Measurements from ENCODE around the gene GOLGA3. TPM values are rescaled to one million over a fixed set of nuclear protein-coding genes. Genes with fewer than 3 reads are reported as not detected.

Gene GOLGA3
- total and polyA plus RNA-seq, 9 of the 15 experiments (the other 6 are each of a cell fraction or from before 2014, with no cell fraction given) = 1.9 to 48.1 (median 18.4) TPM

DNA sequence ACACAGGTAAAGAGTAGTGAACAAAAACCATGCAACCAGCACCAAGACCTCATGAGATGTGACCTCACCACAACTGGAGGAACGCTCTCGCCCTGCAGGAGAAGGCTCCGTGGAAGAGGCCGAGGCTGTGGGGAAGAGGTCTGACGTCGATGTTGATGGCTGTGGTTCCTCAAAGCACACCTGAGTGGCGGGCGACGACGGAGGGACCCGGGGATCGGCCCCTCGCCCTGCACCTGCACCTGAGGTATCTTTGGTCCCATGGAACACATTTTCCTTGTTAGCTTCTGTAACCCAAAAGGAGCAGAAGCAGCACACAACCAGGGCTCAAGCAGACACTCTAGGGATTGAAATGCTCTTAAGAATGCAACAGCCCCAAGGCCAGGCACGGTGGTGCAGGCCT, 40.9 kb upstream of the GOLGA3 start:
- TF ChIP-seq, protein P1, sequence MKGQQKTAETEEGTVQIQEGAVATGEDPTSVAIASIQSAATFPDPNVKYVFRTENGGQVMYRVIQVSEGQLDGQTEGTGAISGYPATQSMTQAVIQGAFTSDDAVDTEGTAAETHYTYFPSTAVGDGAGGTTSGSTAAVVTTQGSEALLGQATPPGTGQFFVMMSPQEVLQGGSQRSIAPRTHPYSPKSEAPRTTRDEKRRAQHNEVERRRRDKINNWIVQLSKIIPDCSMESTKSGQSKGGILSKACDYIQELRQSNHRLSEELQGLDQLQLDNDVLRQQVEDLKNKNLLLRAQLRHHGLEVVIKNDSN (CRISPR knock-in tag; IDR thresholded peaks at IDR 0.05) = no peak
- TF ChIP-seq ARNT (IDR thresholded peaks at IDR 0.05) (no peak), USF2 (CRISPR knock-in tag; IDR thresholded peaks at IDR 0.05) (no peak), ZNF75A (CRISPR knock-in tag; IDR thresholded peaks at IDR 0.05) (no peak), ZMIZ1 (IDR thresholded peaks at IDR 0.05; ENCODE audit: low read depth in 2 of 2, low read length in 2 of 2) (no peak), ZNF232 (CRISPR knock-in tag; IDR thresholded peaks at IDR 0.05) (no peak)
- TF ChIP-seq, protein P2, sequence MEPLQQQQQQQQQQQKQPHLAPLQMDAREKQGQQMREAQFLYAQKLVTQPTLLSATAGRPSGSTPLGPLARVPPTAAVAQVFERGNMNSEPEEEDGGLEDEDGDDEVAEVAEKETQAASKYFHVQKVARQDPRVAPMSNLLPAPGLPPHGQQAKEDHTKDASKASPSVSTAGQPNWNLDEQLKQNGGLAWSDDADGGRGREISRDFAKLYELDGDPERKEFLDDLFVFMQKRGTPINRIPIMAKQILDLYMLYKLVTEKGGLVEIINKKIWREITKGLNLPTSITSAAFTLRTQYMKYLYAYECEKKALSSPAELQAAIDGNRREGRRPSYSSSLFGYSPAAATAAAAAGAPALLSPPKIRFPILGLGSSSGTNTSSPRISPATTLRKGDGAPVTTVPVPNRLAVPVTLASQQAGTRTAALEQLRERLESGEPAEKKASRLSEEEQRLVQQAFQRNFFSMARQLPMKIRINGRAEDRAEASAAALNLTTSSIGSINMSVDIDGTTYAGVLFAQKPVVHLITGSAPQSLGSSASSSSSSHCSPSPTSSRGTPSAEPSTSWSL (CRISPR knock-in tag; IDR thresholded peaks at IDR 0.05; ENCODE audit: borderline replicate concordance) = no peak
- H3K4me1 ChIP-seq (replicated peaks in 1 of 2; ENCODE audit: control insufficient read depth in 2 of 2, insufficient read depth in 2 of 2, low read length in 2 of 2) = no peaks in the 10 kb centered on the region
- H3K9ac ChIP-seq (ENCODE audit: insufficient read depth in 1 of 2, low read depth in 2 of 2, low read length in 2 of 2) = no peak overlapping the region
- no peak overlapping the region for H3K4me2 ChIP-seq (ENCODE audit: insufficient read depth, low read length)
- DNase-seq (ENCODE audit: extremely low read depth in 1 of 4, low spot score in 3 of 4) (no peak), FAIRE-seq (no peak), ATAC-seq (no peak)
- POLR2A ChIA-PET = interaction anchor here (0.7 kb wide), 1 partner anchor 31 kb away, joined by 5 read pairs; no protein-coding TSS in a partner anchor
- H3K9me3 ChIP-seq (replicated peaks; ENCODE audit: control insufficient read depth, insufficient read depth, low read depth, low read length) = no peaks in the 10 kb centered on the region; the same call in 1 of the 2 replicates
- H3K79me2 ChIP-seq (ENCODE audit: control insufficient read depth, insufficient read depth, low read length) = no peaks in the 10 kb centered on the region
- no peaks in the 10 kb centered on the region for H4K20me1 ChIP-seq (replicated peaks; ENCODE audit: control insufficient read depth, insufficient read depth, low read length)
- in situ Hi-C loops (cut with MboI) (no loop called here), intact Hi-C loops (cut with micrococcal nuclease) (no loop called here)
- no TSS peak for BruUV-seq (replicated peaks)
- CTCF ChIA-PET (ENCODE audit: low intra/inter-chr PET ratio) = no interaction called here
- H3K9me1 ChIP-seq (ENCODE audit: control insufficient read depth, insufficient read depth, low read length) = no peaks in the 10 kb centered on the region
- H3K4me3 ChIP-seq = no peak overlapping the region
- no peak overlapping the region for H3K27ac ChIP-seq (ENCODE audit: extremely low read depth, low read depth, low read length)
- no peak overlapping the region for H2AFZ ChIP-seq (ENCODE audit: low read depth, low read length)
- peaks cover 54% of the 10 kb centered on the region; the same call in 2 of the 3 replicates for H3K36me3 ChIP-seq (ENCODE audit: control insufficient read depth, insufficient read depth, low read length)
- no peaks in the 10 kb centered on the region for H3K27me3 ChIP-seq (ENCODE audit: control insufficient read depth in 2 of 2, insufficient read depth in 2 of 2, low read length in 2 of 2)
- WGBS (ENCODE audit: insufficient coverage, low coverage, missing lambda C conversion rate) = 96% methylated on average over 10 of the region's 14 CpGs
